Stomach (tissue), 4 donors: ENCODE data around the gene PATL1.

Experiments
- CTCF ChIP-seq, 7 experiments: fragments of 450-650 bp in 4 of 7; fragments of 200-600 bp in 3 of 7; sonication (generic) in 3 of 7; IDR thresholded peaks; one replicate each; pipeline ENCODE4 v1.5.1; 2016 to 2019; ENCODE audit warnings: antibody characterized with exemption in 7 of 7, control low read depth in 2 of 7, mild to moderate bottlenecking in 1 of 7
- POLR2A ChIP-seq, 4 donors: fragments of 450-650 bp; IDR thresholded peaks; one replicate each; pipeline ENCODE4 v1.6.1; 2016; ENCODE audit warnings: antibody characterized with exemption in 4 of 4, control low read depth in 2 of 4, mild to moderate bottlenecking in 1 of 4, moderate library complexity in 1 of 4

- TF ChIP-seq CTCF (IDR thresholded peaks at IDR 0.05) (no peak), POLR2A (IDR thresholded peaks at IDR 0.05) (no peak)
Observed at GRCh38 chr11:59698506-59698905, 29.7 kb upstream of the PATL1 start.
